A549 (cell line): ENCODE results near the gene DOK5. TPM values are rescaled to one million over a fixed set of nuclear protein-coding genes. Genes with fewer than 3 reads are reported as not detected.

Experiments used
- ATAC-seq, 2 experiments: fragments of 200-7000 bp in 1 of 2; fragments of >200 bp in 1 of 2; cut with Nextera tagmentation in 1 of 2; cut with Tn5 transposase in 1 of 2; 3 replicates each; pipeline versions ENCODE4 v1.8.0 to v1.9.1; 2018 to 2020; ENCODE audit warnings: mild to moderate bottlenecking in 1 of 2, moderate library complexity in 1 of 2
- CTCF ChIA-PET: fragments of 300-600 bp; sonication (Branson Sonifier 250); formaldehyde crosslinking; extraction: SDS; loops from one replicate; lab custom pipeline; 2021; ENCODE audit warnings: antibody characterized with exemption, inconsistent platforms; lab: Yijun Ruan, JAX
- POLR2A ChIA-PET: fragments of 350-600 bp; formaldehyde crosslinking; extraction: SDS; loops from one replicate; lab custom pipeline; 2021; ENCODE audit warnings: antibody characterized with exemption, inconsistent platforms; lab: Yijun Ruan, JAX
- DNase-seq, 2 experiments: peaks; one replicate each; pipeline versions ENCODE4 v3.0.0 to v3.0.0-alpha.2; 2011 to 2016; ENCODE audit warnings: low read depth in 1 of 2, low spot score in 1 of 2
- FAIRE-seq: peaks from 2 replicates; lab custom pipeline; 2011; peaks lifted over from hg19 to GRCh38; lab: Jason Lieb, UNC
- H3K27ac ChIP-seq, 2 experiments: fragments of >200 bp; sonication (Bioruptor Twin); formaldehyde crosslinking; 3 replicates each; pipeline ENCODE4 v1.5.1; 2016 to 2017
- H3K4me1 ChIP-seq: fragments of >200 bp; sonication (Bioruptor Twin); formaldehyde crosslinking; 3 replicates; pipeline ENCODE4 v1.6.1; 2016
- H3K4me2 ChIP-seq: fragments of >200 bp; sonication (Bioruptor Twin); formaldehyde crosslinking; 3 replicates; pipeline ENCODE4 v1.6.1; 2016
- H3K4me3 ChIP-seq: fragments of >200 bp; sonication (Bioruptor Twin); formaldehyde crosslinking; 3 replicates; pipeline ENCODE4 v1.5.1; 2016
- H3K9me3 ChIP-seq: fragments of >200 bp; sonication (Bioruptor Twin); formaldehyde crosslinking; 3 replicates; pipeline ENCODE4 v1.6.1; 2016
- BHLHE40 ChIP-seq: IDR thresholded peaks from 2 replicates; pipeline ENCODE4 v1.6.1; 2012; ENCODE audit warnings: low read depth, low read length, inconsistent platforms
- CBX2 ChIP-seq: fragments of 200-600 bp; sonication (generic); IDR thresholded peaks from 2 replicates; pipeline ENCODE4 v1.6.1; 2016; ENCODE audit warnings: low read depth, mild to moderate bottlenecking, borderline replicate concordance
- CHD2 ChIP-seq: fragments of 150-350 bp; IDR thresholded peaks from 2 replicates; pipeline ENCODE4 v1.6.1; 2014; ENCODE audit warnings: low read length; ENCODE audit not compliant: partially characterized antibody
- ELK1 ChIP-seq: fragments of 150-350 bp; IDR thresholded peaks from 2 replicates; pipeline ENCODE4 v1.6.1; 2014; ENCODE audit warnings: low read depth, mild to moderate bottlenecking, low read length
- EP300 ChIP-seq, 2 experiments: fragments of >200 bp; sonication (Bioruptor Twin); formaldehyde crosslinking; IDR thresholded peaks; 2 replicates in 1 of 2; 3 replicates in 1 of 2; pipeline ENCODE4 v1.6.1; 2016 to 2017
- FOSB ChIP-seq: fragments of 250-450 bp; sonication (Bioruptor Pico); IDR thresholded peaks from 2 replicates; pipeline ENCODE4 v1.5.0; 2020; ENCODE audit warnings: mild to moderate bottlenecking, moderate library complexity
- GATA3 ChIP-seq: IDR thresholded peaks from 2 replicates; pipeline ENCODE4 v1.6.1; 2012; ENCODE audit warnings: borderline replicate concordance
- HDAC2 ChIP-seq: fragments of 200-600 bp; sonication (generic); IDR thresholded peaks from 2 replicates; pipeline ENCODE4 v1.6.1; 2016
- KDM1A ChIP-seq: fragments of 200-600 bp; sonication (generic); IDR thresholded peaks from 2 replicates; pipeline ENCODE4 v1.6.1; 2016; ENCODE audit warnings: low read depth, mild to moderate bottlenecking
- NFE2L2 ChIP-seq: fragments of 150-350 bp; conservative IDR thresholded peaks from 2 replicates; pipeline ENCODE4 v1.6.1; 2014; ENCODE audit warnings: low read length
- PBX3 ChIP-seq: IDR thresholded peaks from 2 replicates; pipeline ENCODE4 v1.6.1; 2012
- PHF8 ChIP-seq: fragments of 200-600 bp; sonication (generic); IDR thresholded peaks from 2 replicates; pipeline ENCODE4 v1.6.1; 2016; ENCODE audit warnings: low read depth, mild to moderate bottlenecking, antibody characterized with exemption, moderate library complexity, borderline replicate concordance
- SMC3 ChIP-seq: fragments of >200 bp; sonication (Bioruptor Twin); formaldehyde crosslinking; IDR thresholded peaks from 3 replicates; pipeline ENCODE4 v1.6.1; 2018; ENCODE audit warnings: inconsistent platforms
- SREBF2 ChIP-seq: fragments of 450-650 bp; IDR thresholded peaks from 2 replicates; pipeline ENCODE4 v1.6.1; 2014; ENCODE audit warnings: mild to moderate bottlenecking, moderate library complexity
- ZC3H11A ChIP-seq: fragments of 450-650 bp; IDR thresholded peaks from 2 replicates; pipeline ENCODE4 v1.6.1; 2014; ENCODE audit warnings: antibody characterized with exemption, mild to moderate bottlenecking
- ZFP36 ChIP-seq: fragments of 450-650 bp; IDR thresholded peaks from 2 replicates; pipeline ENCODE4 v1.6.1; 2014; ENCODE audit warnings: borderline replicate concordance; ENCODE audit not compliant: partially characterized antibody
- ZSCAN20 ChIP-seq: fragments of 250-450 bp; sonication (Bioruptor Pico); IDR thresholded peaks from 2 replicates; pipeline ENCODE4 v1.8.0; 2022; ENCODE audit warnings: mild to moderate bottlenecking, moderate library complexity
- WGBS: methylation state at CpG from one replicate; pipeline ENCODE4 v1.1.6; 2017; ENCODE audit errors: missing lambda C conversion rate; 5-methylcytosine and 5-hydroxymethylcytosine counted together
- polyA plus RNA-seq, 4 experiments: library from polyadenylated mRNA; depleted of rRNA in 3 of 4; stranded (reverse); fragments of >200 nt; fragmentation: RNase III in 1 of 4; extraction: RNeasy Plus Mini Kit Qiagen cat#74134 plus additional on column Dnase treatment in 1 of 4; gene quantifications; 2 replicates in 3 of 4; 3 replicates in 1 of 4; pipeline ENCODE4 v1.2.3, GENCODE V29; 2011 to 2017
- TF ChIP-seq, protein P1 (sequence below): IDR thresholded peaks from 2 replicates; pipeline ENCODE4 v1.6.1; 2012; ENCODE audit warnings: low read depth, borderline replicate concordance
- TF ChIP-seq, protein P2 (sequence below): IDR thresholded peaks from 2 replicates; pipeline ENCODE4 v1.6.1; 2012

The DOK5 gene
- polyA plus RNA-seq, 2 of the 4 experiments (the other 2 are of a cell fraction), result not detected

DNA sequence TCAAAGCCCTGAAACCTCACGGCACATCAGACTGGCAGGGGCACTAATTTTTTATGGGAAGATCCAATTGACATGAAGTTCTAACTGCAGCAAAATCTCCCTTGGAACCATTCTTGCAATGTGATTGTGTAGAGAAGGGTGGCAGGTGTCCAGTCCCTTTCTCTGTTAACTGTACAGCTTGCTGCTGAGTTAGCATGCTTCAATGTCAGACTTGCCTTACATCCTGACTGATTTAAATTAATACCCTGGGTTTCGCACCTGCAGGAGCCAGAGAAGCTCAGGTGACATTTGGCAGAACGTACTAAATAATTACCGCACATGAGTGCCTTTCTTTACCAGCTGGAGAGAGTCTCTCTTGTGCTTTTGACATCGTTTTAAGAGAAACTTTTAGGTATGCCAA is 123.0 kb downstream of the DOK5 start:
- FAIRE-seq (no peak), DNase-seq (no peak), ATAC-seq (no peak)
- no peak overlapping the region for H3K27ac ChIP-seq
- no peak overlapping the region for H3K4me2 ChIP-seq
- POLR2A ChIA-PET, result no interaction called here
- H3K4me3 ChIP-seq, result no peak overlapping the region
- CTCF ChIA-PET, result no interaction called here
- WGBS, result 39% methylated on average over 5 of the region's 5 CpGs
- no peaks in the 10 kb centered on the region for H3K4me1 ChIP-seq
- TF ChIP-seq PHF8 (no peak), FOSB (CRISPR knock-in tag) (no peak), ZFP36 (no peak)
- H3K9me3 ChIP-seq, result no peaks in the 10 kb centered on the region

- WGBS, result 5% methylated on average over 3 of the region's 3 CpGs
- POLR2A ChIA-PET, result no interaction called here
- Histone ChIP-seq H3K27ac (no peak overlapping the region), H3K4me1 (no peaks in the 10 kb centered on the region), H3K4me2 (no peak overlapping the region), H3K4me3 (no peak overlapping the region), H3K9me3 (no peaks in the 10 kb centered on the region)
- TF ChIP-seq ZC3H11A, result no peak
- no peak for TF ChIP-seq SREBF2
- TF ChIP-seq PHF8, result no peak
- no peak for TF ChIP-seq ZSCAN20 (CRISPR knock-in tag)
- no peak for ATAC-seq
- CTCF ChIA-PET, result no interaction called here
- FAIRE-seq, result no peak
- DNase-seq, result no peak
These were observed 125.2 kb downstream of the DOK5 start for GRCh38 chr20:54600634-54601033.

- DNase-seq, result no peak
- Histone ChIP-seq H3K9me3 (no peaks in the 10 kb centered on the region), H3K4me3 (no peak overlapping the region), H3K4me2 (no peak overlapping the region), H3K4me1 (no peaks in the 10 kb centered on the region), H3K27ac (no peak overlapping the region)
- 35% methylated on average over 10 of the region's 10 CpGs for WGBS
- POLR2A ChIA-PET, result no interaction called here
- no peak for ATAC-seq
- CTCF ChIA-PET, result no interaction called here
- TF ChIP-seq PBX3 (no peak), NFE2L2 (no peak), GATA3 (no peak), KDM1A (no peak), CHD2 (no peak), CBX2 (no peak), BHLHE40 (no peak), EP300 (IDR thresholded peaks at IDR 0.05) (no peak), ELK1 (no peak), ZFP36 (no peak), HDAC2 (no peak), SMC3 (no peak), FOSB (CRISPR knock-in tag) (no peak)
- TF ChIP-seq, protein P1, sequence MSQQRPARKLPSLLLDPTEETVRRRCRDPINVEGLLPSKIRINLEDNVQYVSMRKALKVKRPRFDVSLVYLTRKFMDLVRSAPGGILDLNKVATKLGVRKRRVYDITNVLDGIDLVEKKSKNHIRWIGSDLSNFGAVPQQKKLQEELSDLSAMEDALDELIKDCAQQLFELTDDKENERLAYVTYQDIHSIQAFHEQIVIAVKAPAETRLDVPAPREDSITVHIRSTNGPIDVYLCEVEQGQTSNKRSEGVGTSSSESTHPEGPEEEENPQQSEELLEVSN, result no peak
- TF ChIP-seq, protein P2, sequence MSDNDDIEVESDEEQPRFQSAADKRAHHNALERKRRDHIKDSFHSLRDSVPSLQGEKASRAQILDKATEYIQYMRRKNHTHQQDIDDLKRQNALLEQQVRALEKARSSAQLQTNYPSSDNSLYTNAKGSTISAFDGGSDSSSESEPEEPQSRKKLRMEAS, result no peak
- no peak for FAIRE-seq
These were observed 126.6 kb downstream of the DOK5 start for GRCh38 chr20:54601831-54602515.
